Measurements from ENCODE around the gene POLR3K.

DNA sequence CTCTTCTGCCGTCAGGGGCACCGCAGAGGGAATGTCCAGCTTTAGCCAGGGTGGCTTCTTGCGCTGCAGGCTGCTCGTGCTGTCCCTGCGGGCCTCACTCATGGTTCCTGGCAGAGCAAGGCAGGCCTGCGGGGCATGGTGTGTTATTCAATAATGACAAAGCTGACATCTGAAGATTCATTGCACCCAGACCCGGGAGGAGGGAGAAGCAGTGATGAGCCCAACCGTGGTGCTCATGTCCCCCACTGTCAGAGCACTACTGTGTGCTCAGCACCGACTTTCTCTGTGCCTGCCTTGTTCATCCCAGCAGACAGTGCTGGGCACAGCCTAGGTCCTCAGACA lies 11.5 kb upstream of the POLR3K start:
- TF ChIP-seq, protein P1, sequence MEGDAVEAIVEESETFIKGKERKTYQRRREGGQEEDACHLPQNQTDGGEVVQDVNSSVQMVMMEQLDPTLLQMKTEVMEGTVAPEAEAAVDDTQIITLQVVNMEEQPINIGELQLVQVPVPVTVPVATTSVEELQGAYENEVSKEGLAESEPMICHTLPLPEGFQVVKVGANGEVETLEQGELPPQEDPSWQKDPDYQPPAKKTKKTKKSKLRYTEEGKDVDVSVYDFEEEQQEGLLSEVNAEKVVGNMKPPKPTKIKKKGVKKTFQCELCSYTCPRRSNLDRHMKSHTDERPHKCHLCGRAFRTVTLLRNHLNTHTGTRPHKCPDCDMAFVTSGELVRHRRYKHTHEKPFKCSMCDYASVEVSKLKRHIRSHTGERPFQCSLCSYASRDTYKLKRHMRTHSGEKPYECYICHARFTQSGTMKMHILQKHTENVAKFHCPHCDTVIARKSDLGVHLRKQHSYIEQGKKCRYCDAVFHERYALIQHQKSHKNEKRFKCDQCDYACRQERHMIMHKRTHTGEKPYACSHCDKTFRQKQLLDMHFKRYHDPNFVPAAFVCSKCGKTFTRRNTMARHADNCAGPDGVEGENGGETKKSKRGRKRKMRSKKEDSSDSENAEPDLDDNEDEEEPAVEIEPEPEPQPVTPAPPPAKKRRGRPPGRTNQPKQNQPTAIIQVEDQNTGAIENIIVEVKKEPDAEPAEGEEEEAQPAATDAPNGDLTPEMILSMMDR (IDR thresholded peaks at IDR 0.05 in 8 of 11, conservative IDR thresholded peaks at IDR 0.05 in 3 of 11): no peak
- no peak for TF ChIP-seq POLR2AphosphoS5 (IDR thresholded peaks at IDR 0.05)
- no peak for TF ChIP-seq POLR2A (IDR thresholded peaks at IDR 0.05)
